NCI-H69 (cell line): ENCODE measurements around the gene MCIDAS.
A peak's percentile ranks its signal among the peaks of the same experiment; 100 is the strongest.

Experiments used
- DNase-seq: peaks from one replicate; lab custom pipeline; 2025; lab: John Stamatoyannopoulos, UW

The MCIDAS gene

GRCh38 chr5:55222092-55222984 is 4.8 kb downstream of the MCIDAS start:
- DNase-seq, result no peak

- no peak for DNase-seq
Observed at GRCh38 chr5:55220433-55221185, 6.5 kb downstream of the MCIDAS start.

GRCh38 chr5:55219770-55220169 is 7.3 kb downstream of the MCIDAS start:
- DNase-seq, result no peak

GRCh38 chr5:55218967-55219366 is 8.1 kb downstream of the MCIDAS start:
- peak; percentile 36 for DNase-seq

GRCh38 chr5:55211184-55211874 is 15.8 kb downstream of the MCIDAS start:
- DNase-seq, result peak; percentile 62

- DNase-seq, result no peak
Observed at GRCh38 chr5:55205001-55205400, 22.1 kb downstream of the MCIDAS start.

GRCh38 chr5:55191165-55191564 is 36.0 kb downstream of the MCIDAS start:
- DNase-seq, result no peak

GRCh38 chr5:55188656-55189540 is 38.2 kb downstream of the MCIDAS start:
- DNase-seq, result peak; percentile 96

GRCh38 chr5:55187370-55187769 is 39.7 kb downstream of the MCIDAS start:
- DNase-seq, result peak; percentile 93

- DNase-seq, result no peak
Observed at GRCh38 chr5:55180016-55180415, 47.1 kb downstream of the MCIDAS start.

- DNase-seq, result peak; percentile 36
Observed at GRCh38 chr5:55177078-55177477, 50.0 kb downstream of the MCIDAS start.

GRCh38 chr5:55176176-55176818 is 50.8 kb downstream of the MCIDAS start:
- DNase-seq, result peak; percentile 99

- DNase-seq, result peak; percentile 72
Observed at GRCh38 chr5:55175781-55176175, 51.3 kb downstream of the MCIDAS start.

- peak; percentile 92 for DNase-seq
Observed at GRCh38 chr5:55173687-55174230, 53.4 kb downstream of the MCIDAS start.

- peak; percentile 98 for DNase-seq
Observed at GRCh38 chr5:55172937-55173686, 54.0 kb downstream of the MCIDAS start, which contains the start of gene CDC20B. TSS of gene CDC20B (minus strand) at chr5:55173177. CDS start at chr5:55173000, 177 bp downstream.

- peak; percentile 95 for DNase-seq
Observed at GRCh38 chr5:55172051-55172899, 54.8 kb downstream of the MCIDAS start.

- no peak for DNase-seq
Observed at GRCh38 chr5:55171471-55171870, 55.6 kb downstream of the MCIDAS start.
